NOMO-1 treated with DMSO at 0.1 percent for 48 hours (cell line): ENCODE measurements around the gene ARPC5.
"Not testable (repeated sequence)": the region's sequence is repeated elsewhere in the genome, so short reads cannot be mapped to it uniquely, and the experiment has no call there.

ENCODE experiments used
- DNase-seq: peaks from one replicate; lab custom pipeline; 2025; ENCODE audit not compliant: unreplicated experiment; lab: John Stamatoyannopoulos, UW

ARPC5 gene

DNA sequence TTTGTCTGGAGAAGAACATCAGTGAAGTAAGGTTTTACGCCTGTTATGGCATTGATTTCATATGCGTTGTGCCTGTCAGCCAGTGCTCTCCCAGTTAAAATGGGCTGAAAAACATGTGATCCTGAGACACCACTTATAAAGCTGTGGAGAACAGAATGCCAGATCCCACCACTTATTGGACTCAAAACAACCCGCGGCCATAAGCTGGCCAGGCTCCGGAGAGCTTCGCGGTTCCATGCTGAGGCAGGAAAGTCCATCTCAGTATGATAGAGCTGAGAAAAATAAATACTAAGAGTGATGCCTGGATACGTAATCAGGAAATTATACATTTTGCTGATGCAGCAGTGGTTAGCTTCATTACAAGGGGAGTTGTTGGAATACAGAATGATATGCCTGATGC, 12.5 kb upstream of the ARPC5 start:
- no peak for DNase-seq

DNA sequence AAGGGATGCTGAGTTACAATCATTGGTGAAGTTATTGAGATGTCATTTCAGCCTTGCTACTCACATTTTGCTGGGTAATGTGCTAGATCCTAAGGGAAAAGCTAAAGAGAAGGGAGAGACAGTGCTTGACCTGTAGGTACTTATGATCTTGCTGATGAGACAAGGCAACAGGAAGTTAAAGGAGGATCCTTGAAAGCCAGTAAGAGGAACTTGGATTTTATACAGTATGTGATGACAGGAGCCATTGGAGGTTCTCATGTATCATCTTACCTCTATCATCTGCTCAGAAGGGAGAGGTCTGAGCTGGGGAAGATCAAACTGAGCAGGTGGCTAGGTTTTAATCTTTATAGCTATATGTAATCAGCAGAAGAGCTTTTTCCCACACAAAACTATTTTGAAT, 11.2 kb upstream of the ARPC5 start:
- DNase-seq, result peak; percentile 49

DNA sequence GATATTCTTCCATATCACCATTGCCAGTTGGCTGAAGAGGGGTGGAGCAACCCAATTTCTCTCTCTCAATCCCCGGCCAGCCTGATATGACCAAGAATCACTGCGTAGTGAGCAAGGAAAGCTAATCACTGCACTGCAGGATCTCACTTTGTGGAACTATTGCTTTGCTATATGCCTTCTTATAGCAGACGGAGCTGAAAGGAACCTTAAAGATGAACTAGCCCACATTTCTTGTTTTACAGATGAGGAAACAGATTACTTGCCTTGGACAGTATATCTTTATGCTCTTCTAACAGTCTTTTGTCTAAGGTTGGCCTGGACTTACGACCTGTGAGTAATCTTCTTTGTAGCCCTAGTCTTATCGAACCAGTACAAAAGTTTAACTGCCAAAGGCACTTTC, 9.9 kb upstream of the ARPC5 start:
- DNase-seq, result no peak

DNA sequence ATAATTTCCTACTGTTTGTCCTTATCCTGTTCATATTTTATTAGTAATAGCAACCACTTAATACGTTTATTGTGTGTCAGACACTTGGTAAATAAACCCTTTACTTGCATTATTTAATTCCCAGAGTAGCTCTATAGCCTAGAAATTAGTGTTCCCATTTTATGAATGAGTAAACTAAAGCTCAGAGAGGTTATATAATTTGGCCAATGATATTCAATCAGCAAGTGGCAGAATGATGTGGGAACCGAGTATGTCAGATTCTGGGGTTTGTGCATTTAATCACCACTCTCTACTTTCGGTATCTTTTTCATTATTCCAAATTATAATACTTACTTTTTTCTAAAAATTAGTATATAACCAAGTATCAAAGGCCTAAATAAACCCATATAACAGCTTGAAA, 6.6 kb upstream of the ARPC5 start:
- DNase-seq, result no peak

DNA sequence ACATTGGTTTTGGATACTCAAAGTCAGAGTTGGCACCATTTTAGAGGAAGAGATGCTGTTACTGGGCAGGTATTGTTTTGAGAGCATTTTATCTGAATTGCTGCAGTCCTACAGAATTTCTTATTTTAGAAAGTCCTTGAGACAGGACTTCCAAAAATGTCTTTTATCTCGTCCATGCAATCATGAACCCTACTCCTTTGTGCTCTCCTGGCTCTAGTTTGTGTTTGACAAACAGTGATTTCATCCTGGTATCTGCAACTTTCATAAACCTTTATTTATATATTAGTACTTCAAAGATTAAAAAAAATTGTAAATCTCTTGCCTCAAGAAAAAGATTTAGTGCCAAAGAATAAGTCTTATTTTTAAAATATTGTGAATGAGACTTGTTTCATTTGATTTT, 4.6 kb upstream of the ARPC5 start:
- no peak for DNase-seq

DNA sequence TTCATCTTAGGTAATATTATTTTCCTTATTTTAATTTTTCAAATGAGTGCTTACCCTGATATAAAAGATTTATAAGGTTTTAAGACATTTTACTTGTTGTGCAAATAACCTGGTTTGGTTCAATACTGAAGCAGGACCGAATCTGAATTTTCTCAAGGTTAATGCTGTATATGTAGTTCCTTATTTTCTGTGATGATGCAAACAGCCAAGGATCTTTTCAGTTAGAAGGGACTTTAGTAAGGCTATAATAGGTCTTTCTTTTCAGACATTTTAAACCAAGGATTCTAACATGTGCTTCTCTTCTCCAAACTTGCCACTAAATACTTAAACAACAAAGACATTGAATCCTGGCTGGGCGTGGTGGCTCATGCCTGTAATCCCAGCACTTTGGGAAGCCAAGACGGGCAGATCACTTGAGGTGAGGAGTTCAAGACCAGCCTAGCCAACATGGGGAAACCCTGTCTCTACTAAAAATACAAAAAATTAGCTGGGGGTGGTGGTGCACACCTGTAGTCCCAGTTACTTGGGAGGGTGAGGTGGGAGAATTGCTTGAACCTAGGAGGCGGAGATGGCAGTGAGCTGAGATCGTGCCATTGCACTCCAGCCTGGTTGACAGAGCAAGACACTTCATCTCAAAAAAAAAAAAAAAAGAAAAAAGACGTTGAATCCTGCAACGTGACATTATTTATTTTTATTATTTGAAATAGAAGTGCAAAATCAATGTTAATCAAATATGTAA, 3.2 kb upstream of the ARPC5 start:
- DNase-seq, result peak; percentile 81

DNA sequence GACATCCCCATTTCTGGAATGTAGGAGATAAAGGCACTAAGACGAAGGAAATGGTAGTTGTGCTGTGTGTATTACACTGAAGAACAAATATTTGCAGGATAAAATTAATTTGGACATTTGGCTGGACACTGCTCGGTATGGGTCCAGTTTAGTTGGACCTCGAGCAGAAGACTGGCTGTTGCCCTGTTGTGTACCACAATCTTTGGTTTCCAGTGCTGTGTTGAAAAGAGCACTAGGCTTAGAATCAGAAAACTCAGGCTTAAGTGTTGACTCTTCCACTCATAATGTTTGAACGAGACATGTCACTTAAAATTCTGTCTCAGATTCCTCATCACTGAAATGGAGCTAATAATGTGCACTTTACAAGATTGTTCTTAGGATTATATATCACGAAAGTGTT, 1.2 kb upstream of the ARPC5 start:
- no peak for DNase-seq

DNA sequence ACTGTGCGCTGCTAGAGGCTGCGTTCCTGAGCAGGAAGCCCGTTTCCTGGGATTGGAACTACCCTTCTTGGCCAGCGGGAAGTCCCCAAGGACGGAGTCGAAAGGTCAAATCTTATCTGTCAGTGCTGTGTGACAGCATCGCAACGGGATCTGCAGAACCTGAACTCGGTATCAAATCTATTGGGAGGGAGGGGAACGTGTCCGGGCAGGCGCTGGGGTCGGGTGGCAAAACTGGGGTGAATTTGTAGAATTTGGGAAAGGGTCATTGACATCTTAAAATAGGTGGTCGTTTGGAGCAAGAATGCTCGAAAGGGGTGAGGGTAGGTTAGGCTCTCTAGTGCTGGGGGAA, 725 bp upstream of the ARPC5 start:
- no peak for DNase-seq

DNA sequence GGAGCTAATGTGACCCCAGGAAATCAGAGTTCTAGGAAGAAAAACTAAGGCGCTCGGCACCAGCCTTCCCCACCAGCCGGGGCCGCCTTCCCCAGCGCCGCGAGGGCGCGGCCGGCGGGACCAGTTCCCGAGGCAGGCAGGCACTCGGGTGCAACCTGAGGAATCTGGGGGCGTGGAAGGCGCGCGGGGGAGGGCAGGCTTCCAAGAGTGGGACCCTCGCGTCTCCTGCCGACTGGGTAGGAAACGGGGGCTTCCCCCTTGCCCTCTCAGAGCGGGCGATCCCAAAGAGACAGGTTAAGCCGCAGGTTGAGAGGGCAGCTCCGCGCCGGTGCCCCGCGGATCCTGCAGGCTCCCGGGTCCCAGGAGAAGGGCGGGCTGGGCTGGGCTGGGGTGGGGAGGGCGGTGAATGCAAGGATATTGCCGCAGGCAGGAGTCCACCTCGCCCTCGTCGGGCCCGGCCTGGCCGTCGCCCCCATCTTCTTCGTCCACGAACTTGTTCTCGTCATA, 431 bp downstream of the ARPC5 start:
- no peak for DNase-seq

DNA sequence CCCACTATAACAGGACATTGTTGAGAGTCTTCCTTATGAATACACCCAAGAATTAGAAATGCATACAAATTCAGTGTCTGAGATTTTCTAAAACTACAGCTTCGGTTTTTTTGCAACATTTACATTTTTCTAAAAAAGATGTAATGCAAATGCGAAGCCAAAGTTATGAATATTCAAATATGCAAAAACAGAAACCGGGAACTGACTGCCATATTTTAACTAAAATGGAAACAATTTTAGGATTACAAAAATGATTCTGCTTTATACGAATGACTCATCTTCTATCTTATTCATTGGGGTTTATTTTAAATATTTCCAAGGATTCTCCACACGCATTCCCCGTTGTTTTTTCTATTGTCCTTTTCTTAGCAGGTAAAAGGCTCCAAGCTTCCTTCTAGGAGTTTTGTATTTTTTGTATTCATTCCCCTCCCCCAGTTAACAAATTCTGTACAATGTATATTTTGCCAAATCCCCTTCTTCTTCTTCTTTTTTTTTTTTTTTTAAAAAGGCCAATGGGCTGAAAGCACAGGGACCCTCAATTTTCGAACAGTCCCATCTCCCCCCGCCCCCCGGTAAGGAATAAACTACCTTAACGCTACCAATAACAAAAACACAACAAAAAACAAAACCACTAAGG, 1.0 kb downstream of the ARPC5 start:
- DNase-seq, result peak; percentile 23

DNA sequence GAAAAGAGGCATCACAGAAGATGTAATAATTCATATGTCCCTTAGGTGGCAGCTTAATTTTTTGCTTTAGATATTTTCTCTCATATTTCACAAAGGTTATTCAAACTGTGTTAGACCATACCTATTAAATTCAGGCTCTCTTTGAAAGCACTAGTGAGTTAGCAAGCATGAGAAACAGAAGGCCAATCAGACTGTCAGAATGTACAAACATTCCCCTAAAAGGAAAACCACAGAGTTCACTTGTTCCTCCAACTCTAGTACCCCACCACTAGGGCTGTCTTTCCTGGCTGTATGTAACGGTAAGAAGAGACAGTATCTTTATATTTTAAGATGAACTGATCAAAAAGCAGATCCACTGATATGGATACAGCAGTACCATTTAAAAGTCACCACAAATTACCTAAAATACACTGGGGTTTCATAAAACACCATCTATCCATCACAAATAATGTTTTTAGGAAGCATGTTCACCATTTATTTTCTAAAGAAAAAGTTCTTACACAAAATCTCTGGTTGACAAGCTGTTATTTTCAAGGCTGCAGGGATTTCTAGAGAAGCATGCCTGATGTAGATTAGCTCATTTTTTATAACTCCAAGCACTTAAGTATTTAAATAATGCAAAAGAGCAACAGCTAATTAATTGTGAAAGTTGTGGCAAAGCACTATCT, 1.8 kb downstream of the ARPC5 start:
- DNase-seq, result peak; percentile 57

DNA sequence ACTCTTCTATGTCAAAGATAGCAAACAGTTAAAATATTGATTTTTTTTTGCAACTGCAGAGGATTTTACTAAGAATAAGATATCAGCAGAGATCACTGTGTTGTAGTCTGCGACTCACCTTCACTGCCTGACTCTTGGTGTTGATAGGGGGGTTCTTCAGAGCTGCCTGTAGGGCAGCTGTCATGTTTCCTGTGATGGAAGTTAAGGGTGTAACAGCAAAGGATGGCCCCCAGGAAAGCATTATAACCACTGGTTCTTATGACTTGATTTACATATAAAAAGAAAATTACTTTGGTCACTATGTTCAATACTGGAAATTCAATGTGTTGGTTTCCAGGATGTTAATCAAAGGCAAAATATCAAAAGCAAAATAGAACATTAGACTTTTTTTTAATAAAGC, 2.6 kb downstream of the ARPC5 start:
- no peak for DNase-seq

DNA sequence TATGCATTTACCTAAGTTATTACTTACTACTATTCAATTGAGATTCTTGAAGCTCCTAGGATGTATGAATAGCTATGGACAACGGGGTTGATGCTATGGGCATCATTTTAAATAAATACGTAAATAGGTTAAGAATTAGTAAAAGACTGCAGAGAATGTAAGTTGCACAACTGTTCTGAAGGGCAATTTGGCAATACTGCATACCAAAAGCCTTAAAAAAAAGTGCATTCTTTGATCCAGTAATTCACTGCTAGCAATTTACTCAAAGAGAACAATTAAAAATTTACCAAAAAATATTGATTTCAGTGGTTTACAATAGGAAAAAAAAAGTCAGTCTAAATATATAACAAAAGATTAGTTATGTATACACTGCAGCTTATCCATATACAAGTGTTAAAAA, 3.5 kb downstream of the ARPC5 start:
- DNase-seq, result peak; percentile 5

DNA sequence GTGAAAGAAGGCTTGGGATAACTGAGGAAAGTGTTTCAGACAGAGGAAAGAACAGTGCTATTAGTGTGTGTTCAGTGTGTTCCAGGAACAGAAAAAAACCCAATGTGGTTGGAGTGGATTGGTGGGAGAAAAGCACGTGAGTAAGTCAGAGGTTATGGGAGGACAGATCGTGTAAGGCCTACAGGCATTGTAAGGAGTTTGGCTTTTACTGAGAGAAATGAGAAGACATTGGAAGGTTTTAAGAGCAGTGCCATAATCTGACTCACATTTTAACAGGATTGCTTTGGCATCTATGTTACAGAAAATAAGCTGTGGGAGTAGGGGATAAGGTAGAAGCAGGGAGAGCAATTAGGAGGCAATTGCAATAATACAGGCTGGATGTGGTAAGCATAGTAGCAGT, 4.8 kb downstream of the ARPC5 start:
- DNase-seq, result no peak

DNA sequence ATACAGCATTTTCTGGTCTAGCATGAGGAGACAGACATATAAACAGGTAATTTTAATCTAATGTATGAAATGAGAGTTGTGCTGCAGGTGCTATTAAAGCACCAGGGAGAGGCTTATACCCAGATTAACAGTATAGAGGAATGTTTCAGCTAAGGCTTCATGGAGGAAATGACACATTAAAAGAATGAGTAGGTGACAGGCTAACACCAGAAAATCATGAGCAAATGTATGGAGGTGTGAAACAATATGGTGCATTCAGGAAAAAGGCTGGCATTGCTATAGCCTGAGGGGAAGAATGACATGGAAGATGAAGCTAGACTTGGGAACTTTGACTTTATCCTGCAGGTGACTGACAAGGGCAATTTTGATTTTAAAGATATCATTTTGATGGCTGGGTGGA, 7.0 kb downstream of the ARPC5 start:
- no peak for DNase-seq

DNA sequence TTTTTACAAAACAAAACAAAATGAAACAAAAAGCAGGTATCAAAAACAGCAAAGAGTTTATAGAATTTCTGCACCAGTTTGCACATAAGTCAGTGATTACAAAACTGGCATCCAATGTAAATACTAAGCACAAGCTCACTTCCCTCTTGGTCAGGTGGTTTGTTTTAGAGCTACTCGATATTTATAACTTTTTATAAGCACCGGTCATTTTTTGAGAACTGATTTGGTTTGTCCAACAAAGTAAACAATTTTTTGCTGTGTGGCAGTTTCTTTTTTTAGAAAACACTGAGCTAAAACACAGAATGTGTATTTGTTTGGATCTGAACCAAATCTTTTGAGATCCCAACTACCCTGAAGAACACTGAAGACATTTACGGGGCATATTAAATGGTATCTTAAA, 9.3 kb downstream of the ARPC5 start:
- DNase-seq, result peak; percentile 26

DNA sequence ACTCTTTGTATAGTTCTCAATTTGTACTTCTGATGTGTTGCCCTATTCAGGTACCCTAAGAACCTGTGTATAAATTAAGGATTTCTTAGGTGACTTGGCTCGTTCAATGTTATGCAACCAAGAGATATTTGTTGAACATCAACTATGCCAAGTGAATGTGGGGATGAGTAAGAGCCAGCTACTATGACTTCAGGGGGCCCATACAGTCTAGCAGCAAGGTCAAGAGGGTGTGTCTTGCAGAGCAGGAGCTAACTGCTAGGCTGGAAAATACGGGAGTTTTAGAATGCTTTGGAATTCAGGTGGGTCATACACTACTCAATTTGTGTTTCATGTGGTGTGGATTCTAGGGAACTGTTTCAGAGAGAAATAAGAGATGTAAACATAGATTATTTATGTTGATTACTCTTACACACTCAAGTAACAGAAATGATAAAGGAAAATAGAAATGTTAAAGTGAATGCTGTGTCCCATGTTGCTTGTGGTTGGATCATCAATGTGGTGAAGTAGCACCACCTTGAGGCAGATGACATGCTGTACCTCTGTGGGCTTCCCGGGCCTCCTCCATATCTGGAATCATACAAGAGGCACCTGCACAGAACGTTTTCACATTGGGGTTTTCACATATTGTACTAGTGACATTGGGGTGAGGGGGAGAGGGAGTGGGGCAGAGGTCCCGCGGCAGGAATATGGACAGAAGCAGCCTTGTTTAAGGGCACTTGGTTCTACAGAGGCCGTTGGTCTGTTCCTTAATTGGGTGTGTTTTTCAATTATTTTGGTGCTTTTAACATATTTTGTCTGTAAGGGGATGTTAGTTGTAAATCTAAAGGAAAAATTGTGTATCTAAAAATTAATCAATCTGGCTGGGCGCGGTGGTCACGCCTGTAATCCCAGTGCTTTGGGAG, 12.4 kb downstream of the ARPC5 start:
- peak; percentile 71 for DNase-seq

DNA sequence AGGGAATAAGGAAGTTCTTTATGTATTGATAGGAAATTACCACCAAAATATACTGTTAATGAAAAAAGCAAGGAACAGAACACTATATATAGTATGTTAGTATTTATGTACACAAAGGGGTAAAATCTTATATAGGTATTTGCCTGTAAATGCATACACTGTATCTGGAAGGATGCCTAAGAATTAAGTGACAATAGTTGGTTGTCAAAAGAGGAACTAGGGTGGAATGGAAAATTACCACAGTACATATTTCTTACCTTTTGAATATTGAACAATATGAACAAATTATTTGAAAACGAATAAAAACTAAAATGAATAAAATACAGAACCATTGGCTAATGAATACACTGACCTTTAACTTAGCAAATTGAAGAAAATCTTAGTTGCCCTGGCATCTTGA, 13.6 kb downstream of the ARPC5 start:
- peak; percentile 38 for DNase-seq

DNA sequence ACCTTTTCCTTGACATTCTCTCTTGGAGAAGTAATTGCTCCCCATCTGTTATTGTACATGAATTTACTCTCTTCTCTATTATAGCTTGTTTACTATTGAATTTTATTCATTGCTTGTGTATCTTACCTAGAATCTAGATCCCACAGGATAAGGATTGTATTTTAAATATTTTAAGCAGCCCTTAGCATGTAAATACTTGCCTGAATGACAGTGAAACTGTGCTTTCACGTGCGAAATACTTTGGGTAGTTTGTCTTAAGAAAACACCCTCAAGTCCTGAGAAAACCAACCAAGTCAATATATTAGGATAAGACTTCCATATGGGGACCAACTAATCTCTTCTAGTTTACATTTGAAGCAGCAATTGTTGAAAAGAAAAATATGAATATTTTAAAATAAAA, 15.3 kb downstream of the ARPC5 start:
- no peak for DNase-seq

DNA sequence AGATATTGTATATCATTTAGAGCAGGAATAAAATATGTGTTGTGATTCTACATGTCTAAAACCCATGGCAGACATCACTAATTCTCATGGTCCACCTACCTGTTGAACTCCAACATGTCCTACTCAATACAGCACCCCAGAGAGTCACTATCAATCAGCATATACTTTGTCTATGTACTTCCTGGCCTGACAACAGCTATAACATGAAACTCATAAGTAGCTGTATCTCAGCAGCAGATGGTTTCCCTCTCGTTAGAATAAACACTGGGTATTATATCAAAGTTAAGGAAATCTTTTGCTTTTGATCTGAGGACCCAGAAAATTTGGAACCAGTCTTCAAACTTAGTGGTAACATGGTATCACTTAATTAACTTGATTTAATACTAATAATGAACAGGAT, 15.8 kb downstream of the ARPC5 start:
- DNase-seq, result no peak

DNA sequence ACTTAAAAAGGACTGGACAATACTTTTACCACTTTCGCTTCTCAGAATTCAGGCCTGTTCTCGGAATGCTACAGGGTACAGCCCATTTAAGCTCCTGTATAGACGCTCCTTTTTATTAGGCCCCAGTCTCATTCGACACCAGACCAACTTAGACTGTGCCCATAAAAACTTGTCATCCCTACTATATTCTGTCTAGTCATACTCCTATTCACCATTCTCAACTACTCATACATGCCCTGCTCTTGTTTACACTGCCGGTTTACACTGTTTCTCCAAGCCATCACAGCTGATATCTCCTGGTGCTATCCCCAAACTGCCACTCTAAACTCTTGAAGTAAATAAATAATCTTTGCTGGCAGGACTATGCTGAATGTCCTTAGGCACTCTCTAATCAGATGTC, 17.4 kb downstream of the ARPC5 start:
- not testable (repeated sequence) for DNase-seq
